Measurements from ENCODE around the gene ARNT2. TPM values are rescaled to one million over a fixed set of nuclear protein-coding genes. Genes with fewer than 3 reads are reported as not detected.

ARNT2 gene
- total RNA-seq, 1 experiment from 2014 or later, result 7.0 TPM

DNA sequence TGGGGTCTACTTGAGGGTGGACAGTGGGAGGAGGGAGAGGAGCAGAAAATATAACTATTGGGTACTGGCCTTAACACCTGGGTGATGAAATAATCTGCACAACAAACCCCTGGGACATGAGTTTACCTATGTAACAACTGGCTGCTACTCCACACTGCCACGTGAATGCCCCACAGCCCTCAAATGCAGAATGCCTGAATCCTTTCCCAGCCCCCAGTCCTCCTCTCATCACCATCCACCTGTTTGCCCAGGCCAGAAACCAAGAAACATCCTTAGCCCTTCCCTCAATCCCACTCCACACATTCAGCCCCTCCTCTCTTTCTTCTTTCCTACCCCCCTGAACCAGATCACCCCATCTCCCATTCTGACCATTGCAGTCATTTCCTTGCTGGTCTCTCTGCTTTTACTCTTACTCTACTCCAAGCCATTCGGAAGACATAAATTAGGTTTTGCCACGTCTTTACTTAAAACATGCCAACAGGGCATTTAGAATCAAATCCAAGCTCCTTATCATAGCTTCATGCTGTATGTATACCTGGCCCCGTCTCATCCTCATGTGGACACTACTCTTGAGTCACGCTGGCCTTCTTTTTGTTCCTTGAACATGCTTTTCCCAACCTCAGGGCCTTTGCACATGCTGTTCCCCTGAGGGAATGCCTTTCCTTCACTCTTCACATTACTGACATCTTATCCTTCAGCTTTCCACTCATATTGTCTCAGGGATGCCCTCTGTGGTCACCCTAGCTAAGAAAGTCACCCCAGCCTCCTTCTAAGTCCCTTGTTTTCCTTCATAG is 153.5 kb downstream of the ARNT2 start (continued):
- TF ChIP-seq, protein P1, sequence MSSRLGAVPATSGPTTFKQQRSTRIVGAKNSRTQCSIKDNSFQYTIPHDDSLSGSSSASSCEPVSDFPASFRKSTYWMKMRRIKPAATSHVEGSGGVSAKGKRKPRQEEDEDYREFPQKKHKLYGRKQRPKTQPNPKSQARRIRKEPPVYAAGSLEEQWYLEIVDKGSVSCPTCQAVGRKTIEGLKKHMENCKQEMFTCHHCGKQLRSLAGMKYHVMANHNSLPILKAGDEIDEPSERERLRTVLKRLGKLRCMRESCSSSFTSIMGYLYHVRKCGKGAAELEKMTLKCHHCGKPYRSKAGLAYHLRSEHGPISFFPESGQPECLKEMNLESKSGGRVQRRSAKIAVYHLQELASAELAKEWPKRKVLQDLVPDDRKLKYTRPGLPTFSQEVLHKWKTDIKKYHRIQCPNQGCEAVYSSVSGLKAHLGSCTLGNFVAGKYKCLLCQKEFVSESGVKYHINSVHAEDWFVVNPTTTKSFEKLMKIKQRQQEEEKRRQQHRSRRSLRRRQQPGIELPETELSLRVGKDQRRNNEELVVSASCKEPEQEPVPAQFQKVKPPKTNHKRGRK (CRISPR knock-in tag; IDR thresholded peaks at IDR 0.05; ENCODE audit: borderline replicate concordance), result no peak

DNA sequence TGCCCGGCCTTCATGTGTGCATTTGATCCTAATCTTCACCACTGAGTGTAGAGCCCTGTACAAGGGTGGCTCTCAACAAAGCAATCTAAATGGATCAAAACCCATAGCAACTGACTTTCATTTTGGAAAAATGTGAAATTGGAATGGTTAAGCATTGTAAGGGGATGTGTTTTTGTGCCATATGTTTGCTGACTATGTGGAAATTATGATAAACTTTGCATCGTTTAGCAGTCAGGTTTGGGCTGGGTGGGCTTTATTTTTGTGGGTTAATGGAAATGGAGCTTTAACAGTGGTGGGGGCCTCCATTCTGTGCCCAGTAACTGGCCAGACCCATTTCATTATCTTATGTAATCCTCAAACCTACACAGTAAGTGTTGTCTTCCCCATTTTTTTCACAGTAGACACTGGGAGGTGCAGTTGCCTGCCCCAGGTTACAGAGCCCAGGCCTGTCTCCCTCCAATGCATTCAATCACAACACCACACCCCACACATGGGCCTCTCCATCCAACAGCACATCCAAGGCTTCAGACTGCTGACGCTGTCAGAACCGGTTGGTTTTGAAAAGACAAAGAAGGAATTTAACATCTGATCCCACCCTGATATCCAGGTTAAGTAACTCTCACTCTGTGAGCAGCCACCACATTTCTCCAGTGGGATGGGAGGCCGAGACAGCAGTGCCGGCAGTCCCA is 154.6 kb downstream of the ARNT2 start:
- DNase-seq (ENCODE audit: low spot score), result no peak
- ChIA-PET CTCF (no interaction called here), POLR2A (no interaction called here)
- Mint-ChIP-seq H3K36me3 (no peaks in the 10 kb centered on the region), H3K9me3 (no peaks in the 10 kb centered on the region), H3K4me1 (peaks cover 9% of the 10 kb centered on the region), H3K27ac (no peak overlapping the region; the same call in 1 of the 2 replicates), H3K4me3 (no peak overlapping the region), H3K27me3 (ENCODE audit: low read depth) (no peaks in the 10 kb centered on the region)
- ATAC-seq, result no peak
- TF ChIP-seq, protein P2, sequence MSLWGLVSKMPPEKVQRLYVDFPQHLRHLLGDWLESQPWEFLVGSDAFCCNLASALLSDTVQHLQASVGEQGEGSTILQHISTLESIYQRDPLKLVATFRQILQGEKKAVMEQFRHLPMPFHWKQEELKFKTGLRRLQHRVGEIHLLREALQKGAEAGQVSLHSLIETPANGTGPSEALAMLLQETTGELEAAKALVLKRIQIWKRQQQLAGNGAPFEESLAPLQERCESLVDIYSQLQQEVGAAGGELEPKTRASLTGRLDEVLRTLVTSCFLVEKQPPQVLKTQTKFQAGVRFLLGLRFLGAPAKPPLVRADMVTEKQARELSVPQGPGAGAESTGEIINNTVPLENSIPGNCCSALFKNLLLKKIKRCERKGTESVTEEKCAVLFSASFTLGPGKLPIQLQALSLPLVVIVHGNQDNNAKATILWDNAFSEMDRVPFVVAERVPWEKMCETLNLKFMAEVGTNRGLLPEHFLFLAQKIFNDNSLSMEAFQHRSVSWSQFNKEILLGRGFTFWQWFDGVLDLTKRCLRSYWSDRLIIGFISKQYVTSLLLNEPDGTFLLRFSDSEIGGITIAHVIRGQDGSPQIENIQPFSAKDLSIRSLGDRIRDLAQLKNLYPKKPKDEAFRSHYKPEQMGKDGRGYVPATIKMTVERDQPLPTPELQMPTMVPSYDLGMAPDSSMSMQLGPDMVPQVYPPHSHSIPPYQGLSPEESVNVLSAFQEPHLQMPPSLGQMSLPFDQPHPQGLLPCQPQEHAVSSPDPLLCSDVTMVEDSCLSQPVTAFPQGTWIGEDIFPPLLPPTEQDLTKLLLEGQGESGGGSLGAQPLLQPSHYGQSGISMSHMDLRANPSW (CRISPR knock-in tag; conservative IDR thresholded peaks at IDR 0.05; ENCODE audit: low read depth), result no peak
- TF ChIP-seq, protein P3, sequence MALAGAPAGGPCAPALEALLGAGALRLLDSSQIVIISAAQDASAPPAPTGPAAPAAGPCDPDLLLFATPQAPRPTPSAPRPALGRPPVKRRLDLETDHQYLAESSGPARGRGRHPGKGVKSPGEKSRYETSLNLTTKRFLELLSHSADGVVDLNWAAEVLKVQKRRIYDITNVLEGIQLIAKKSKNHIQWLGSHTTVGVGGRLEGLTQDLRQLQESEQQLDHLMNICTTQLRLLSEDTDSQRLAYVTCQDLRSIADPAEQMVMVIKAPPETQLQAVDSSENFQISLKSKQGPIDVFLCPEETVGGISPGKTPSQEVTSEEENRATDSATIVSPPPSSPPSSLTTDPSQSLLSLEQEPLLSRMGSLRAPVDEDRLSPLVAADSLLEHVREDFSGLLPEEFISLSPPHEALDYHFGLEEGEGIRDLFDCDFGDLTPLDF (CRISPR knock-in tag; IDR thresholded peaks at IDR 0.05), result no peak
- TF ChIP-seq JUN (CRISPR knock-in tag; IDR thresholded peaks at IDR 0.05) (no peak), GABPB1 (CRISPR knock-in tag; IDR thresholded peaks at IDR 0.05) (no peak), NR2C2 (CRISPR knock-in tag; IDR thresholded peaks at IDR 0.05) (no peak), IRF2 (CRISPR knock-in tag; IDR thresholded peaks at IDR 0.05; ENCODE audit: borderline replicate concordance, low read depth) (no peak), PRRX2 (CRISPR knock-in tag; IDR thresholded peaks at IDR 0.05) (no peak), HMGA2 (CRISPR knock-in tag; IDR thresholded peaks at IDR 0.05) (no peak), ESRRA (CRISPR knock-in tag; IDR thresholded peaks at IDR 0.05; ENCODE audit: borderline replicate concordance) (no peak)
- TF ChIP-seq, protein P4, sequence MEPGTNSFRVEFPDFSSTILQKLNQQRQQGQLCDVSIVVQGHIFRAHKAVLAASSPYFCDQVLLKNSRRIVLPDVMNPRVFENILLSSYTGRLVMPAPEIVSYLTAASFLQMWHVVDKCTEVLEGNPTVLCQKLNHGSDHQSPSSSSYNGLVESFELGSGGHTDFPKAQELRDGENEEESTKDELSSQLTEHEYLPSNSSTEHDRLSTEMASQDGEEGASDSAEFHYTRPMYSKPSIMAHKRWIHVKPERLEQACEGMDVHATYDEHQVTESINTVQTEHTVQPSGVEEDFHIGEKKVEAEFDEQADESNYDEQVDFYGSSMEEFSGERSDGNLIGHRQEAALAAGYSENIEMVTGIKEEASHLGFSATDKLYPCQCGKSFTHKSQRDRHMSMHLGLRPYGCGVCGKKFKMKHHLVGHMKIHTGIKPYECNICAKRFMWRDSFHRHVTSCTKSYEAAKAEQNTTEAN (CRISPR knock-in tag; IDR thresholded peaks at IDR 0.05), result no peak

DNA sequence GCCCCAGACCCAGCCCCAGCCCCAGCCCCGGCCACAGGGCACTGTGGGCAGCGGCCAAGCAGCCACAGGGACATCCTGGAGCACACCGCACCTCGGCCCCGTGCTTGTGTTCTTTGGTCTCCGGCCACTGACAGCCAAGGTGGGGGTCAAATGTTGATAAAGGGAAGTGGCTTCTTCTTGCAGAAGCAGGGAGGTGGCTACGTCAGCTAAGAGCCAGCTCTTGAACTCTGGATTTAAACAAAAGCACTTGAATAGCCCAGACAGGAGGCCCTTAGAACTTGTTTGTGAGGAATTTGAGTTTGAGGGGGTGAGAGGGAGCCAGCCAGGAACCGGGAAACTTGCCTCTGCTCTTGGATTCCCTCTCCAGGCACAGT is 155.1 kb downstream of the ARNT2 start:
- POLR2A ChIA-PET, result no interaction called here
- ATAC-seq, result no peak; the same call in 1 of the 2 replicates
- Mint-ChIP-seq H3K27me3 (ENCODE audit: low read depth) (no peaks in the 10 kb centered on the region), H3K27ac (no peak overlapping the region), H3K9me3 (no peaks in the 10 kb centered on the region), H3K36me3 (no peaks in the 10 kb centered on the region), H3K4me1 (peaks cover 9% of the 10 kb centered on the region), H3K4me3 (no peak overlapping the region)
- no peak for DNase-seq (ENCODE audit: low spot score)
- CTCF ChIA-PET, result no interaction called here
- TF ChIP-seq HMGA2 (CRISPR knock-in tag; IDR thresholded peaks at IDR 0.05) (no peak), TEAD1 (CRISPR knock-in tag; IDR thresholded peaks at IDR 0.05) (no peak), SMAD3 (CRISPR knock-in tag; IDR thresholded peaks at IDR 0.05; ENCODE audit: borderline replicate concordance) (no peak), ZNF138 (CRISPR knock-in tag; conservative IDR thresholded peaks at IDR 0.05) (no peak), FOXK1 (CRISPR knock-in tag; IDR thresholded peaks at IDR 0.05) (no peak), ZNF232 (CRISPR knock-in tag; IDR thresholded peaks at IDR 0.05) (no peak), OVOL2 (CRISPR knock-in tag; IDR thresholded peaks at IDR 0.05; ENCODE audit: borderline replicate concordance) (no peak)
- TF ChIP-seq, protein P5, sequence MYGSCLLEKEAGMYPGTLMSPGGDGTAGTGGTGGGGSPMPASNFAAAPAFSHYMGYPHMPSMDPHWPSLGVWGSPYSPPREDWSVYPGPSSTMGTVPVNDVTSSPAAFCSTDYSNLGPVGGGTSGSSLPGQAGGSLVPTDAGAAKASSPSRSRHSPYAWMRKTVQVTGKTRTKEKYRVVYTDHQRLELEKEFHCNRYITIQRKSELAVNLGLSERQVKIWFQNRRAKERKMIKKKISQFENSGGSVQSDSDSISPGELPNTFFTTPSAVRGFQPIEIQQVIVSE (CRISPR knock-in tag; IDR thresholded peaks at IDR 0.05; ENCODE audit: borderline replicate concordance), result no peak
- TF ChIP-seq, protein P6, sequence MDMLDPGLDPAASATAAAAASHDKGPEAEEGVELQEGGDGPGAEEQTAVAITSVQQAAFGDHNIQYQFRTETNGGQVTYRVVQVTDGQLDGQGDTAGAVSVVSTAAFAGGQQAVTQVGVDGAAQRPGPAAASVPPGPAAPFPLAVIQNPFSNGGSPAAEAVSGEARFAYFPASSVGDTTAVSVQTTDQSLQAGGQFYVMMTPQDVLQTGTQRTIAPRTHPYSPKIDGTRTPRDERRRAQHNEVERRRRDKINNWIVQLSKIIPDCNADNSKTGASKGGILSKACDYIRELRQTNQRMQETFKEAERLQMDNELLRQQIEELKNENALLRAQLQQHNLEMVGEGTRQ (CRISPR knock-in tag; IDR thresholded peaks at IDR 0.05), result no peak
- TF ChIP-seq, protein P1 (CRISPR knock-in tag; IDR thresholded peaks at IDR 0.05; ENCODE audit: borderline replicate concordance), result no peak
- TF ChIP-seq, protein P7, sequence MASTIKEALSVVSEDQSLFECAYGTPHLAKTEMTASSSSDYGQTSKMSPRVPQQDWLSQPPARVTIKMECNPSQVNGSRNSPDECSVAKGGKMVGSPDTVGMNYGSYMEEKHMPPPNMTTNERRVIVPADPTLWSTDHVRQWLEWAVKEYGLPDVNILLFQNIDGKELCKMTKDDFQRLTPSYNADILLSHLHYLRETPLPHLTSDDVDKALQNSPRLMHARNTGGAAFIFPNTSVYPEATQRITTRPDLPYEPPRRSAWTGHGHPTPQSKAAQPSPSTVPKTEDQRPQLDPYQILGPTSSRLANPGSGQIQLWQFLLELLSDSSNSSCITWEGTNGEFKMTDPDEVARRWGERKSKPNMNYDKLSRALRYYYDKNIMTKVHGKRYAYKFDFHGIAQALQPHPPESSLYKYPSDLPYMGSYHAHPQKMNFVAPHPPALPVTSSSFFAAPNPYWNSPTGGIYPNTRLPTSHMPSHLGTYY (CRISPR knock-in tag; IDR thresholded peaks at IDR 0.05), result no peak
